Left ventricle myocardium inferior (tissue), 1 donor: Measurements from ENCODE around the gene FAM120A. TPM values are rescaled to one million over a fixed set of nuclear protein-coding genes. Genes with fewer than 3 reads are reported as not detected.

Experiments
- DNase-seq: peaks from one replicate; pipeline ENCODE4 v3.0.0-alpha.2; 2020
- H3K27ac ChIP-seq: fragments of 200-600 bp; replicated peaks from 2 replicates; pipeline ENCODE4 v1.8.0; 2021
- H3K27me3 ChIP-seq: fragments of 200-600 bp; 2 replicates; pipeline ENCODE4 v1.8.0; 2021; ENCODE audit warnings: low read depth
- H3K36me3 ChIP-seq: fragments of 200-600 bp; 2 replicates; pipeline ENCODE4 v1.8.0; 2021
- H3K4me1 ChIP-seq: fragments of 200-600 bp; 2 replicates; pipeline ENCODE4 v1.8.0; 2021
- H3K4me3 ChIP-seq: fragments of 200-600 bp; 2 replicates; pipeline ENCODE4 v1.8.0; 2021; ENCODE audit warnings: mild to moderate bottlenecking, moderate library complexity
- H3K9me3 ChIP-seq: fragments of 200-600 bp; replicated peaks from 2 replicates; pipeline ENCODE4 v1.8.0; 2021
- CTCF ChIP-seq: fragments of 200-600 bp; IDR thresholded peaks from 2 replicates; pipeline ENCODE4 v1.8.0; 2021; ENCODE audit warnings: antibody characterized with exemption, mild to moderate bottlenecking, borderline replicate concordance
- intact Hi-C: fragments of 100-400 bp; cut with micrococcal nuclease; formaldehyde crosslinking; loops from one replicate; pipeline ENCODE4 v1.11.0; 2022
- total RNA-seq: library from RNA; stranded (reverse); fragmentation: NEBNext Ultra II Directional; extraction: Animal tissue kit (Norgen Biotek cat#: 25700); gene quantifications from one replicate; pipeline ENCODE4 v1.2.1, GENCODE V29; 2021
- donor health status: DM: no; HTN: yes; CAD: no; lungs with severe emphysema.

FAM120A gene
- total RNA-seq, 1 donor from 2014 or later = 104 TPM

GRCh38 chr9:93577078-93577974 is 125.8 kb downstream of the FAM120A start:
- Histone ChIP-seq H3K36me3 (no peaks in the 10 kb centered on the region), H3K9me3 (no peaks in the 10 kb centered on the region), H3K27me3 (no peaks in the 10 kb centered on the region), H3K4me3 (peak overlapping the region; percentile 89), H3K27ac (peak overlapping the region; percentile 94), H3K4me1 (peaks cover 75% of the 10 kb centered on the region)
- peak; percentile 54 for DNase-seq
- no peak for TF ChIP-seq CTCF
- intact Hi-C loops = no loop called here

- Histone ChIP-seq H3K4me3 (peak overlapping the region; percentile 89), H3K4me1 (peaks cover 83% of the 10 kb centered on the region), H3K36me3 (no peaks in the 10 kb centered on the region), H3K27me3 (no peaks in the 10 kb centered on the region), H3K9me3 (no peaks in the 10 kb centered on the region), H3K27ac (peak overlapping the region; percentile 94)
- intact Hi-C loops = no loop called here
- no peak for TF ChIP-seq CTCF
- DNase-seq = no peak
Measured at GRCh38 chr9:93577975-93578682, 126.6 kb downstream of the FAM120A start.

GRCh38 chr9:93578844-93579243 is 127.4 kb downstream of the FAM120A start:
- no peaks in the 10 kb centered on the region for H3K36me3 ChIP-seq
- peak overlapping the region; percentile 94 for H3K27ac ChIP-seq
- no peak overlapping the region for H3K4me3 ChIP-seq
- DNase-seq = no peak
- H3K4me1 ChIP-seq = peaks cover 87% of the 10 kb centered on the region
- H3K9me3 ChIP-seq = no peaks in the 10 kb centered on the region
- intact Hi-C loops = no loop called here
- TF ChIP-seq CTCF = no peak
- H3K27me3 ChIP-seq = no peaks in the 10 kb centered on the region

GRCh38 chr9:93579711-93580516 is 128.4 kb downstream of the FAM120A start:
- intact Hi-C loops = no loop called here
- TF ChIP-seq CTCF = no peak
- Histone ChIP-seq H3K4me3 (no peak overlapping the region), H3K27ac (peak overlapping the region; percentile 94), H3K9me3 (peaks cover 6% of the 10 kb centered on the region), H3K27me3 (no peaks in the 10 kb centered on the region), H3K36me3 (no peaks in the 10 kb centered on the region), H3K4me1 (peaks cover 78% of the 10 kb centered on the region)
- no peak for DNase-seq
